ENCODE measurements around the gene GLTP. TPM values are rescaled to one million over a fixed set of nuclear protein-coding genes. Genes with fewer than 3 reads are reported as not detected.

The GLTP gene
- total RNA-seq, 1 experiment from 2014 or later: 15.5 TPM

DNA sequence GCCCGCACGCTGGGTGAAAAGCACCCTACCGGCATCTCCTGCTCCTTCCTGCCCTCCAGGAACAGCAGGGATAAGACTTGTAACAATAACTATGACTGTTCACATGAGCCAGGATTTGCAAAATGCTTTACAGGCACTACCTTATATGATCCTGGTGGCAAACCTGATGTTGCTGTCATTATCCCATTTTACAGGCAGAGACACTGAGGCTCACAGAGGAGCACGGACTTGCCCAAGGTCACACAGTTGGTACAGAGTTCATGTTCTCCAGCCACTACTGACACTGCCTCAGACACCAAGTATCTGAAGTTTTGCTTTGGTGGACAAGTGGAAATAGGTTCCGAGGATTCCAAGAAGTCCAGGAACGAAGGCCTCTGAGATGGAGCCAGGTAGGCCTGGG is 22.6 kb downstream of the GLTP start:
- H3K14ac ChIP-seq (ENCODE audit: insufficient read depth, low read length): no peak overlapping the region
- H3K27ac ChIP-seq (ENCODE audit: insufficient read length, low read depth, low read length): no peak overlapping the region
- no peaks in the 10 kb centered on the region for H3K79me2 ChIP-seq (ENCODE audit: insufficient read depth, low read length)
- no peaks in the 10 kb centered on the region for H3K9me3 ChIP-seq (ENCODE audit: control insufficient read depth, low read depth, low read length)
- Mint-ChIP-seq H3K4me3 (no peak overlapping the region), H3K4me1 (no peaks in the 10 kb centered on the region), H3K9me3 (no peaks in the 10 kb centered on the region), H3K27me3 (ENCODE audit: low read depth) (no peaks in the 10 kb centered on the region), H3K27ac (no peak overlapping the region), H3K36me3 (ENCODE audit: insufficient read depth in 1 of 3, low read depth in 3 of 3) (peaks cover 0 to 7% (median 2%) of the 10 kb centered on the region in 3 experiments; a peak in 5 of 7 replicates)
- H3T11ph ChIP-seq (ENCODE audit: low read length): no peak overlapping the region
- H3K4me1 ChIP-seq (ENCODE audit: insufficient read depth, low read length): no peaks in the 10 kb centered on the region
- no peak overlapping the region for H3K23ac ChIP-seq (ENCODE audit: insufficient read length, low read depth, low read length)
- H2BK12ac ChIP-seq (ENCODE audit: insufficient read length, low read depth, low read length): no peak overlapping the region
- TF ChIP-seq, protein P1, sequence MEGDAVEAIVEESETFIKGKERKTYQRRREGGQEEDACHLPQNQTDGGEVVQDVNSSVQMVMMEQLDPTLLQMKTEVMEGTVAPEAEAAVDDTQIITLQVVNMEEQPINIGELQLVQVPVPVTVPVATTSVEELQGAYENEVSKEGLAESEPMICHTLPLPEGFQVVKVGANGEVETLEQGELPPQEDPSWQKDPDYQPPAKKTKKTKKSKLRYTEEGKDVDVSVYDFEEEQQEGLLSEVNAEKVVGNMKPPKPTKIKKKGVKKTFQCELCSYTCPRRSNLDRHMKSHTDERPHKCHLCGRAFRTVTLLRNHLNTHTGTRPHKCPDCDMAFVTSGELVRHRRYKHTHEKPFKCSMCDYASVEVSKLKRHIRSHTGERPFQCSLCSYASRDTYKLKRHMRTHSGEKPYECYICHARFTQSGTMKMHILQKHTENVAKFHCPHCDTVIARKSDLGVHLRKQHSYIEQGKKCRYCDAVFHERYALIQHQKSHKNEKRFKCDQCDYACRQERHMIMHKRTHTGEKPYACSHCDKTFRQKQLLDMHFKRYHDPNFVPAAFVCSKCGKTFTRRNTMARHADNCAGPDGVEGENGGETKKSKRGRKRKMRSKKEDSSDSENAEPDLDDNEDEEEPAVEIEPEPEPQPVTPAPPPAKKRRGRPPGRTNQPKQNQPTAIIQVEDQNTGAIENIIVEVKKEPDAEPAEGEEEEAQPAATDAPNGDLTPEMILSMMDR (conservative IDR thresholded peaks at IDR 0.05): no peak
- H3K27me3 ChIP-seq (ENCODE audit: insufficient read depth, low read length): no peaks in the 10 kb centered on the region
- peaks cover 2% of the 10 kb centered on the region for H3K79me1 ChIP-seq (ENCODE audit: insufficient read depth, low read depth, low read length, poor library complexity, severe bottlenecking)
- H3K4ac ChIP-seq (ENCODE audit: low read depth, low read length): no peak overlapping the region
- H2AK5ac ChIP-seq (ENCODE audit: insufficient read length, low read length): no peak overlapping the region
- no peak overlapping the region for H2BK15ac ChIP-seq (ENCODE audit: low read depth, low read length)
- H3K56ac ChIP-seq (ENCODE audit: insufficient read length, low read depth, low read length): no peak overlapping the region
- no peak overlapping the region for H2BK20ac ChIP-seq (ENCODE audit: low read depth, low read length, poor library complexity, severe bottlenecking)
- no peak overlapping the region for H3K4me2 ChIP-seq (ENCODE audit: insufficient read depth, insufficient read length, low read length)
- no peak overlapping the region for H2AFZ ChIP-seq (ENCODE audit: low read length)
- no peak overlapping the region for H3K18ac ChIP-seq (ENCODE audit: insufficient read length, low read depth, low read length)
- H4K8ac ChIP-seq (replicated peaks; ENCODE audit: insufficient read length, low read depth, low read length): no peak overlapping the region
- WGBS (ENCODE audit: extremely low coverage, insufficient read length, low lambda C conversion rate): no CpG with 5 or more reads among the region's 6 CpGs
- DNase-seq: no peak
- no peaks in the 10 kb centered on the region for H3K23me2 ChIP-seq (ENCODE audit: insufficient read length, low read depth, low read length, poor library complexity, severe bottlenecking)
- no peak overlapping the region for H2BK120ac ChIP-seq (ENCODE audit: low read depth, low read length, poor library complexity, severe bottlenecking)
- no peak overlapping the region for H4K5ac ChIP-seq (ENCODE audit: insufficient read length, low read depth, low read length)
- H4K20me1 ChIP-seq (ENCODE audit: control insufficient read depth, insufficient read depth, insufficient read length): no peaks in the 10 kb centered on the region
- no peak overlapping the region for H3K9ac ChIP-seq (ENCODE audit: extremely low read depth, insufficient read length, low read length)
- no peak overlapping the region for H2BK5ac ChIP-seq (ENCODE audit: insufficient read length, low read length)
- H4K91ac ChIP-seq (ENCODE audit: insufficient read length, low read depth, low read length): no peak overlapping the region

Data from H9 (cell line).